Measurements from ENCODE around the gene TAPT1.
"Not testable (repeated sequence)": the region's sequence is repeated elsewhere in the genome, so short reads cannot be mapped to it uniquely, and the experiment has no call there.

DNA sequence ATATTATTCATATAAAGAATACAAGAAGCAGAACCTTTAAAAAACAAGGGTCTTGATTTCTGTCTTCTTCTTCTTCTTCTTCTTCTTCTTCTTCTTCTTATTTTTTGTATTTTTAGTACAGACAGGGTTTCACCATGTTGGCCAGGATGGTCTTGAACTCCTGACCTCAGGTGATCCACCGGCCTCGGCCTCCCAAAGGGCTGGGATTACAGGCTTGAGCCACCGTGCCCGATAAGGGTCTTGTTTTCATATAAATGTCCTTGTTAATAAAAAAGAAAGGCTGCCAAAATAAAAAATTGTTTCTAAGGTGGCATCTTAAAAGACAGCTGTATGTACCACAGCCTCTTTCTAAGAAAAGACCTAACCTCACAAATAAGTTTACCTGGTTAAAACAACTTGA, 31.5 kb downstream of the TAPT1 start:
- TF ChIP-seq, protein P1, sequence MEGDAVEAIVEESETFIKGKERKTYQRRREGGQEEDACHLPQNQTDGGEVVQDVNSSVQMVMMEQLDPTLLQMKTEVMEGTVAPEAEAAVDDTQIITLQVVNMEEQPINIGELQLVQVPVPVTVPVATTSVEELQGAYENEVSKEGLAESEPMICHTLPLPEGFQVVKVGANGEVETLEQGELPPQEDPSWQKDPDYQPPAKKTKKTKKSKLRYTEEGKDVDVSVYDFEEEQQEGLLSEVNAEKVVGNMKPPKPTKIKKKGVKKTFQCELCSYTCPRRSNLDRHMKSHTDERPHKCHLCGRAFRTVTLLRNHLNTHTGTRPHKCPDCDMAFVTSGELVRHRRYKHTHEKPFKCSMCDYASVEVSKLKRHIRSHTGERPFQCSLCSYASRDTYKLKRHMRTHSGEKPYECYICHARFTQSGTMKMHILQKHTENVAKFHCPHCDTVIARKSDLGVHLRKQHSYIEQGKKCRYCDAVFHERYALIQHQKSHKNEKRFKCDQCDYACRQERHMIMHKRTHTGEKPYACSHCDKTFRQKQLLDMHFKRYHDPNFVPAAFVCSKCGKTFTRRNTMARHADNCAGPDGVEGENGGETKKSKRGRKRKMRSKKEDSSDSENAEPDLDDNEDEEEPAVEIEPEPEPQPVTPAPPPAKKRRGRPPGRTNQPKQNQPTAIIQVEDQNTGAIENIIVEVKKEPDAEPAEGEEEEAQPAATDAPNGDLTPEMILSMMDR (IDR thresholded peaks at IDR 0.05) = not testable (repeated sequence)
- TF ChIP-seq POLR2A (IDR thresholded peaks at IDR 0.05) = not testable (repeated sequence)
